Omental fat pad (tissue), 4 donors: Measurements from ENCODE around the gene OR5D16. TPM values are rescaled to one million over a fixed set of nuclear protein-coding genes. Genes with fewer than 3 reads are reported as not detected.

Source experiments
- small RNA-seq: library from RNA; depleted of rRNA; stranded (forward); fragments of <200 nt; gene quantifications from one replicate; pipeline ENCODE3, GENCODE V24; 2016
- total RNA-seq, 4 donors: library from RNA; depleted of rRNA; stranded (reverse); fragments of >200 nt; gene quantifications; one replicate each; pipeline ENCODE4 v1.1.0, GENCODE V29; 2016

OR5D16 gene
- total RNA-seq, 4 donors from 2014 or later, result not detected

Small RNAs within 50 kb of the gene (small RNA-seq; reads per million reads assigned to genes)
- not detected for gene AC036111.3

Other genes with a start within 250 kb of the OR5D16 start
- gene OR4C11, start 231.1 kb upstream of the OR5D16 start, total RNA-seq, result not detected
- not detected for gene OR4P4, start 203.6 kb upstream of the OR5D16 start, total RNA-seq
- gene OR4S2, start 190.4 kb upstream of the OR5D16 start, total RNA-seq, result not detected
- not detected for gene OR4C6, start 176.6 kb upstream of the OR5D16 start, total RNA-seq
- gene OR5D13, start 65.3 kb upstream of the OR5D16 start, total RNA-seq, result not detected
- not detected for gene OR5D14, start 43.2 kb upstream of the OR5D16 start, total RNA-seq
- gene OR5L1, start 27.4 kb upstream of the OR5D16 start, total RNA-seq, result not detected
- not detected for gene OR5D18, start 19.1 kb upstream of the OR5D16 start, total RNA-seq
- gene OR5L2, start 11.5 kb upstream of the OR5D16 start, total RNA-seq, result not detected
- not detected for gene TRIM51, start 44.5 kb downstream of the OR5D16 start, total RNA-seq
- gene OR5W2, start 75.8 kb downstream of the OR5D16 start, total RNA-seq, result not detected
- gene OR5I1, start 97.6 kb downstream of the OR5D16 start, total RNA-seq, result not detected
- not detected for gene OR10AG1, start 131.2 kb downstream of the OR5D16 start, total RNA-seq
- not detected for gene OR5F1, start 155.9 kb downstream of the OR5D16 start, total RNA-seq
- not detected for gene OR5AS1, start 188.9 kb downstream of the OR5D16 start, total RNA-seq